Measurements from ENCODE around the gene MTFR1L. TPM values are rescaled to one million over a fixed set of nuclear protein-coding genes. Genes with fewer than 3 reads are reported as not detected.

MTFR1L gene
- total RNA-seq, 2 experiments from 2014 or later: 25.5 to 28.0 TPM

DNA sequence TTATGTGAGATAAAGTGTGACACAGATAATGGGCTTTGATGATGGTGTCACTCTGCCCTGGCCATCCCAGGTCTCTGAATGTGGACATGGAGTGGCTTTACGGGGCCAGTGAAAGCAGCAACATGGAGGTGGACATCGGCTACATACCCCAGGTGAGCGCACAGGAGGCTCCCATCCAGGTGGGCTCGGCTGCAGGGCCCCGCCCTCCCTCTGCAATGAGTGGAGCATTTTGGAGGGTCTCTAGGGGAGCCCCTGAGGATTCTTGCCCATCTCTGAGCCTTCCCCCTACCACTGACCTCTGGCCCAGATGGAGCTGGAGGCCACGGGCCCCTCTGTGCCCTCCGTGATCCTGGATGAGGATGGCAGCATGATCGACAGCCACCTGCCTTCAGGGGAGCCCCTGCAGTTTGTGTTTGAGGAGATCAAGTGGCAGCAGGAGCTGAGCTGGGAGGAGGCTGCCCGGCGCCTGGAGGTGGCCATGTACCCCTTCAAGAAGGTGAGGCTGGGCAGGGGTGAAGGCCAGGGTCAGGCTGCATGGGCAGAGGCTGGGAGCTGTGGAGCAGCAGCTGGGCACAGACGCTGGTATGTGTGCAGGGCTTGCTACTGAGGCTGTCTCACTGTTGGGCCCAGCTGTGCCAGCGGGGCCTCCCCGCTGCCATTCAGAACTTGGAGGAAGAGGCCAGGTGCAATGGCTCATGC, 8.2 kb upstream of the MTFR1L start:
- no peaks in the 10 kb centered on the region for H3K9me3 ChIP-seq (ENCODE audit: control insufficient read depth in 1 of 2, insufficient read depth in 1 of 2, low read length in 2 of 2)
- H3K36me3 Mint-ChIP-seq (ENCODE audit: low read depth): peaks cover 46% of the 10 kb centered on the region
- ChIA-PET CTCF (interaction anchor here (1.0 to 1.4 kb wide), 4 partner anchors 8 to 308 kb away, joined by 3 to 5 read pairs (median 4); partner anchors contain the start of gene MTFR1L), POLR2A (interaction anchor here (1.5 to 3.6 kb wide), 3 partner anchors 8 to 308 kb away, joined by 4 to 16 read pairs (median 14); partner anchors contain the start of gene MTFR1L)
- no peak overlapping the region for H3K4me3 Mint-ChIP-seq
- no peaks in the 10 kb centered on the region for H3K27me3 ChIP-seq (ENCODE audit: control insufficient read depth in 1 of 2, insufficient read depth in 2 of 2, low read length in 2 of 2)
- H3K36me3 ChIP-seq (ENCODE audit: insufficient read depth, low read length): peaks cover 30% of the 10 kb centered on the region
- intact Hi-C loops (cut with DNase I, micrococcal nuclease): loop anchor here (1.0 to 5.0 kb wide), 3 partner anchors 289 to 409 kb away; no protein-coding TSS in a partner anchor
- H3K27ac Mint-ChIP-seq: no peak overlapping the region
- H3K4me3 ChIP-seq (ENCODE audit: low read length): no peak overlapping the region
- ATAC-seq (ENCODE audit: poor library complexity) (no peak), DNase-seq (peak in 1 of 14 experiments; percentile 21)
- H3K4me1 ChIP-seq (ENCODE audit: insufficient read depth, low read length): peaks cover 15% of the 10 kb centered on the region
- TF ChIP-seq, protein P1, sequence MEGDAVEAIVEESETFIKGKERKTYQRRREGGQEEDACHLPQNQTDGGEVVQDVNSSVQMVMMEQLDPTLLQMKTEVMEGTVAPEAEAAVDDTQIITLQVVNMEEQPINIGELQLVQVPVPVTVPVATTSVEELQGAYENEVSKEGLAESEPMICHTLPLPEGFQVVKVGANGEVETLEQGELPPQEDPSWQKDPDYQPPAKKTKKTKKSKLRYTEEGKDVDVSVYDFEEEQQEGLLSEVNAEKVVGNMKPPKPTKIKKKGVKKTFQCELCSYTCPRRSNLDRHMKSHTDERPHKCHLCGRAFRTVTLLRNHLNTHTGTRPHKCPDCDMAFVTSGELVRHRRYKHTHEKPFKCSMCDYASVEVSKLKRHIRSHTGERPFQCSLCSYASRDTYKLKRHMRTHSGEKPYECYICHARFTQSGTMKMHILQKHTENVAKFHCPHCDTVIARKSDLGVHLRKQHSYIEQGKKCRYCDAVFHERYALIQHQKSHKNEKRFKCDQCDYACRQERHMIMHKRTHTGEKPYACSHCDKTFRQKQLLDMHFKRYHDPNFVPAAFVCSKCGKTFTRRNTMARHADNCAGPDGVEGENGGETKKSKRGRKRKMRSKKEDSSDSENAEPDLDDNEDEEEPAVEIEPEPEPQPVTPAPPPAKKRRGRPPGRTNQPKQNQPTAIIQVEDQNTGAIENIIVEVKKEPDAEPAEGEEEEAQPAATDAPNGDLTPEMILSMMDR (IDR thresholded peaks at IDR 0.05): no peak
- H3K9me3 Mint-ChIP-seq: no peaks in the 10 kb centered on the region
- no peak overlapping the region for H3K27ac ChIP-seq (ENCODE audit: low read depth in 1 of 2, low read length in 2 of 2)
- no peaks in the 10 kb centered on the region for H3K27me3 Mint-ChIP-seq
- no peaks in the 10 kb centered on the region for H3K4me1 Mint-ChIP-seq (ENCODE audit: low read depth)

GRCh38 chr1:25813071-25813733, 6.6 kb upstream of the MTFR1L start:
- intact Hi-C loops (cut with DNase I, micrococcal nuclease): loop anchor here (5.0 kb wide), 2 partner anchors 291 to 411 kb away; no protein-coding TSS in a partner anchor
- Mint-ChIP-seq H3K36me3 (ENCODE audit: low read depth) (peaks cover 41% of the 10 kb centered on the region), H3K4me3 (peak overlapping the region; percentile 30), H3K9me3 (no peaks in the 10 kb centered on the region), H3K4me1 (ENCODE audit: low read depth) (peaks cover 8% of the 10 kb centered on the region), H3K27me3 (no peaks in the 10 kb centered on the region), H3K27ac (peak overlapping the region; percentile 49)
- DNase-seq: no peak
- Histone ChIP-seq H3K4me3 (ENCODE audit: low read length) (no peak overlapping the region), H3K27me3 (ENCODE audit: control insufficient read depth in 1 of 2, insufficient read depth in 2 of 2, low read length in 2 of 2) (no peaks in the 10 kb centered on the region), H3K9me3 (ENCODE audit: control insufficient read depth in 1 of 2, insufficient read depth in 1 of 2, low read length in 2 of 2) (no peaks in the 10 kb centered on the region), H3K27ac (ENCODE audit: low read depth in 1 of 2, low read length in 2 of 2) (no peak overlapping the region), H3K36me3 (ENCODE audit: insufficient read depth, low read length) (peaks cover 26% of the 10 kb centered on the region), H3K4me1 (ENCODE audit: insufficient read depth, low read length) (peaks cover 30% of the 10 kb centered on the region)
- ChIA-PET CTCF (no interaction called here), POLR2A (no interaction called here)
- TF ChIP-seq, protein P1 (IDR thresholded peaks at IDR 0.05): no peak
- no peak for ATAC-seq (ENCODE audit: poor library complexity)

DNA sequence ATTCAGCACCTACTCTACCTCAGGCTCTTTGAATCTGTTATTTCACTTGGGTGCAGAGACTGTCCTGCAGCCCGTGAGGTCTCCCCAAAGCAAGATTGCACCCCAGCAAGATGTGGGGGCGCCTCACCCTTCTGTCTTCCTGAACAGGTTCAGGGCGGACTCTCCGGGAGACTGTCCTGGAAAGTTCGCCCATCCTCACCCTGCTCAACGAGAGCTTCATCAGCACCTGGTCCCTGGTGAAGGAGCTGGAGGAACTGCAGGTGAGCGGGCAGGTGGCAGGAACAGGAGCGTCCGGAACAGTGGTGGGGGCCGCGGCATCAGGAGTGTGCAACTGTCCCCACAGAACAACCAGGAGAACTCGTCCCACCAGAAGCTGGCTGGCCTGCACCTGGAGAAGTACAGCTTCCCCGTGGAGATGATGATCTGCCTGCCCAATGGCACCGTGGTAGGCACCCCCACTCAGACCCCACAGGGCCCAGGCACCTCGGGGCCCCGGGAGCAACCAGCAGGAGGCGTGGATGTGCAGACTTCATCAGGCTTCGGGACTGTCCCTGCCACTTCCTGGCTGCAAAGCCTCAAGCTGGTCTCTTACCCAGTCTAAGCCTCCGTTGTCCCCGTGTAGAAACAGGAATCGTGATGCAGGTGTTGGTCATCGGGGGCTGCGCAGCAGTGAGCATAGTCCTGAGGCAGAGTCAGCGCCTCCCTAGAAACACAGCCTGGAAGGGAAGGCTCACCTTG, 5.9 kb upstream of the MTFR1L start:
- H3K36me3 Mint-ChIP-seq (ENCODE audit: low read depth): peaks cover 38% of the 10 kb centered on the region
- no peaks in the 10 kb centered on the region for H3K27me3 Mint-ChIP-seq
- H3K9me3 Mint-ChIP-seq: no peaks in the 10 kb centered on the region
- ATAC-seq (ENCODE audit: poor library complexity): no peak
- intact Hi-C loops (cut with DNase I, micrococcal nuclease): loop anchor here (5.0 kb wide), 2 partner anchors 292 to 412 kb away; no protein-coding TSS in a partner anchor
- Histone ChIP-seq H3K27me3 (ENCODE audit: control insufficient read depth in 1 of 2, insufficient read depth in 2 of 2, low read length in 2 of 2) (no peaks in the 10 kb centered on the region), H3K9me3 (ENCODE audit: control insufficient read depth in 1 of 2, insufficient read depth in 1 of 2, low read length in 2 of 2) (no peaks in the 10 kb centered on the region), H3K27ac (ENCODE audit: low read depth in 1 of 2, low read length in 2 of 2) (no peak overlapping the region), H3K4me3 (ENCODE audit: low read length) (no peak overlapping the region), H3K36me3 (ENCODE audit: insufficient read depth, low read length) (peaks cover 19% of the 10 kb centered on the region), H3K4me1 (ENCODE audit: insufficient read depth, low read length) (peaks cover 32% of the 10 kb centered on the region)
- TF ChIP-seq, protein P1 (IDR thresholded peaks at IDR 0.05): no peak
- H3K4me3 Mint-ChIP-seq: no peak overlapping the region
- POLR2A ChIA-PET: no interaction called here
- peaks cover 15% of the 10 kb centered on the region for H3K4me1 Mint-ChIP-seq (ENCODE audit: low read depth)
- peak in 1 of 14 experiments; percentile 26 for DNase-seq
- CTCF ChIA-PET: no interaction called here
- no peak overlapping the region for H3K27ac Mint-ChIP-seq

All from CD4-positive, alpha-beta T cell (primary cell).